Cardiac septum (tissue), 1 donor: ENCODE data around the gene MAD1L1. TPM values are rescaled to one million over a fixed set of nuclear protein-coding genes. Genes with fewer than 3 reads are reported as not detected.

Experiments used
- DNase-seq: peaks from one replicate; pipeline ENCODE4 v3.0.0-alpha.2; 2020; ENCODE audit warnings: low spot score
- intact Hi-C: fragments of 100-400 bp; cut with DNase I; formaldehyde crosslinking; loops from one replicate; pipeline ENCODE4 v1.14.0; 2022
- total RNA-seq: library from RNA; stranded (reverse); fragmentation: NEBNext Ultra II Directional; extraction: Animal tissue kit (Norgen Biotek cat#: 25700); gene quantifications from one replicate; pipeline ENCODE4 v1.2.1, GENCODE V29; 2021
- donor health status: DM: no; HTN: no; CAD: no.

The MAD1L1 gene
- total RNA-seq, 1 donor from 2014 or later, result 13.5 TPM

- intact Hi-C loops, result no loop called here
- peak; percentile 74 for DNase-seq
Measured at GRCh38 chr7:2008101-2008935, 224.4 kb downstream of the MAD1L1 start.

GRCh38 chr7:2007551-2007950 is 225.2 kb downstream of the MAD1L1 start:
- peak; percentile 58 for DNase-seq

DNA sequence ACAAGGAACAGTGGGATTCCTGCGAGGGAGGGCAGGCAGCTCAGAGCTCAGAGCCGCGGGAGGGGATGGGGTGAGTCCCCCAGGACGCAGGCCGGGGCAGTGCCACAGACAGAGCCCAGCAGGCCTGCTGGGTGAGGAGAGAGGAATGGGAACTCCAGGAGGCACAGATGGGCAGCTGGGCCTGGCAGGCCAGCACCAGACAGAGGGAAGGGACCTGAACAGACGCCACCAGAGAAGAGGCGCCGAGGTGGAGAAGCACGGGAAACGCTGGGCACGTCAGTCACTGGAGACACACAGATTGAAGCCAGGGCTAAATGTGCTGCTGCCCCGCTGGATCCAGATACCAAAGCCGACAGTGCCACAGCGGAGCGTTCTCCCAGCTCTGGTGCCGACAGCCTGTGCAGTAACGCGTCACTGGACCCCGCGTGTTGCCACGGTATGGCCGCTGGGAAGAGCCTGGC is 225.8 kb downstream of the MAD1L1 start:
- intact Hi-C loops, result no loop called here
- peak; percentile 67 for DNase-seq

More at GRCh38 chr7:2007551-2007950, 225.2 kb downstream of the MAD1L1 start:
- intact Hi-C loops, result no loop called here

DNA sequence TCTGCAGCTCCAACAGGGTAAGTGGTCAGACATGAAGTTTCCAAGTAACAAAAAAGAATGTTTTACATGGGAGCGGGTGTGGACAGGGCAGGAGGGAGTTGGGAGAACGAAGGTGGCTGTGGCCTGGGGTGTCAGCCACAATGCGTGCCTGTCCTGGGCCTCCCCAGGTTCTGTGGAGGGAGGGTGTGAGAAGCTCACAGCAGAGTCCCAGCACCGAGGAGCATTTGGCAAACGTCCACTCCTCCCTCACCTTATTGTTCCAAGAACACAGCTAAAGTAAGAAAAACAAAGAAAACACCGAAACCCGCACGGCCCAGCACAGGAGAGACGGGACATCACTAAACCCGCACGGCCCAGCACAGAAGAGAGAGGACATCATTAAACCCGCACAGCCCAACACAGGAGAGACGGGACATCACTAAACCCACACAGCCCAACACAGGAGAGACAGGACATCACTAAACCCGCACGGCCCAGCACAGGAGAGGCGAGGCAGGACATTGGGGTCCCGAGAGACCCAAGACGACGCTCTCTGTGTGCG is 226.4 kb downstream of the MAD1L1 start:
- intact Hi-C loops, result no loop called here
- DNase-seq, result peak; percentile 68

DNA sequence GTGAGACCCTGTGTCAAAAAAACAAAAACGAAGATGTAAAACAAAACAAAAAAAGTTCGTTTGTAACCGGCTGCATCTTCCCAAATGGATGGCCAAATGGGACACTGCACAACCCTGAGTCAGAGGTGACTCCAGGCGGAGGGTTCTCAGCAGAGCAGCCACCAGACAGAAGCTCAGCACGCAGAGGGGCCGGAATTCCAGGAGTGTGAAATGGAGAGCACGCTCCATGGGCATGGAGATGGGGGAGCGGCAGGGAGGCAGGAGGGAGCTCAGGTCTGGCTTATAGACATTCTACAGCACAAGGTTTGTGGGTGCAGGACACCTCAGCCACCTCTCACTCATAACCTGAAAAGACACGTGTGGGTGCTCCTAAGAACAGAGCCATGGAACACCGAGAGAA is 227.0 kb downstream of the MAD1L1 start:
- intact Hi-C loops, result no loop called here
- DNase-seq, result no peak

DNA sequence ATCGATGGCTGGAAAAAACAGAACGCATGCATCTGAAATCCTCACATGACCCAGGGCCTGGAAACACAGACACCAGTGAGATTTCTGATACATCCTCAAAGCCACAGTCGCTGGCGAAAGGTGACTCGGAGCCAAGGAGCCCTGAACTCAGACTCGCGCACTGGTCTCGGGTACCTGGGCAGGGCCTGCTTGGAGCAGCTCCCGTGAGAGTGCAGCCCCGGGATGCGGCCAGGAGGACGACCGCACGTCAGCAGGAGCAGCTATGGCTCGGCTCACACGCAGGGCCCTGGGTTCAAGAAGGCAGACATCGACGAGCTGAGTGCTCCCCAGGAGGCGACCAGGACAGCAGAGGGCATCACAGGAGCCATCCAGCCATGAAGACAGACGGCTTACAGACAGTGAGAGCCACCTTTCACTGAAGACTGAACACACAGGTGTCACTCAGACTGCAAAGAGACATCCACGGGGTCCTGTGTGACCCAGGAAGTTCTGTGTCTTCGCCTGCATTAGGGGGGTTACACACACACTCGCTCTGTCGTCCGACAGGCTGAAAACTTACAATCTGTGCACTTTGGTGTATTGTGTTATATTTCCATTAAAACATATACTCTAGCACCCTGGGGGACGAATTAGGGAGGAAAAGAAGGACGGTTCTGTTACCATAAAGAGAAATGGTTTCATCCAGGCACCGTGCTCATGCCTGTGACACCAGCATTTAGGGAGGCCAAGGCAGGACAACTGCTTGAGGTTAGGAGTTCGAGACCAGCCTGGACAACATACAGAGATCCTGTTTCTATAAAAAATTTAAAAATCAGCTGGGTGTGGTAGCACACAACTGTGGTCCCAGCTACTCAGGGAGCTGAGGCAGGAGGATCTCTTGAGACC is 227.7 kb downstream of the MAD1L1 start:
- DNase-seq, result peak; percentile 43
- intact Hi-C loops, result no loop called here

DNA sequence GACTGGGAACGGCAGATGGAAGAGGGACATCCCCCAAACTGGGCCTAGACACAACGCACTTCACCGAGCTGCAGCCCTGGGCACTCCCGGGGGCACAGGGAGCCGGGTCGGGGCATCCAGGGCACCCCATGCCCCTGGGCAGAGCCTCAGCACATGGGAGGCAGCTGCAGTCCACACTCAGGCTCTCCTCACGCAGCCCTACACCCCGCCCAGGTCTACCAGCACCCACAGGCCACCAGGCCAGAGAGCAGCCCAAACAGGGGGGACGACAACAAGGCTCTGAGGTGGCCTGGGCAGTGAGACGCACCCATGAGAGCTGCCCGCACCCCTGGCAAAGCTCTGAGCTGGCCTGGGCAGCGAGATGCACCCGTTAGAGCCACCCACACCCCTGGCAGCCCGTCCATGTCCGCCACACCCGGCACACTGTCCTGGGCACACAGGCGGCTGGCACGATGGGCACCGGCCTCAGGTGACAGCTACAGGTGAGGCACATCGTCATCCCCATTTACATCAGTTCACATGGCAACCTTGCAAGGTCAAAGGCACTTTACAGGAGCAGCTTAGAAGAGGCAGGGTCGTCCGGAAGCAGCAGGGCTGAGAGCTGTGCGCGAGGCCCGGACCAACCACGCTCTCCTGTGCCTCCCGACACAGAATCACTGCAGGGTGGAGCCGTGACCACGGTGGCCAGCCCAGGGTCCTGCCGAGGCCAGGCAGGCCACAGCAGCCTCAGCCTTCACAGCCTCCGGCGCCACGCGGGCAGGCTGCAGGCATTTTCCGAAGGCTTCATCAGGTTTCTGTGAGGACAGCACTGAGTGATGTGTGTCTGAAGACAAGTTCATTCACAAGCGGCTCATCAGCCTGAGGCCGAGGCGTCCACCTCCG is 228.6 kb downstream of the MAD1L1 start:
- intact Hi-C loops, result no loop called here
- peak; percentile 69 for DNase-seq

- intact Hi-C loops, result no loop called here
- DNase-seq, result peak; percentile 53
Measured at GRCh38 chr7:2003451-2003930, 229.3 kb downstream of the MAD1L1 start.

DNA sequence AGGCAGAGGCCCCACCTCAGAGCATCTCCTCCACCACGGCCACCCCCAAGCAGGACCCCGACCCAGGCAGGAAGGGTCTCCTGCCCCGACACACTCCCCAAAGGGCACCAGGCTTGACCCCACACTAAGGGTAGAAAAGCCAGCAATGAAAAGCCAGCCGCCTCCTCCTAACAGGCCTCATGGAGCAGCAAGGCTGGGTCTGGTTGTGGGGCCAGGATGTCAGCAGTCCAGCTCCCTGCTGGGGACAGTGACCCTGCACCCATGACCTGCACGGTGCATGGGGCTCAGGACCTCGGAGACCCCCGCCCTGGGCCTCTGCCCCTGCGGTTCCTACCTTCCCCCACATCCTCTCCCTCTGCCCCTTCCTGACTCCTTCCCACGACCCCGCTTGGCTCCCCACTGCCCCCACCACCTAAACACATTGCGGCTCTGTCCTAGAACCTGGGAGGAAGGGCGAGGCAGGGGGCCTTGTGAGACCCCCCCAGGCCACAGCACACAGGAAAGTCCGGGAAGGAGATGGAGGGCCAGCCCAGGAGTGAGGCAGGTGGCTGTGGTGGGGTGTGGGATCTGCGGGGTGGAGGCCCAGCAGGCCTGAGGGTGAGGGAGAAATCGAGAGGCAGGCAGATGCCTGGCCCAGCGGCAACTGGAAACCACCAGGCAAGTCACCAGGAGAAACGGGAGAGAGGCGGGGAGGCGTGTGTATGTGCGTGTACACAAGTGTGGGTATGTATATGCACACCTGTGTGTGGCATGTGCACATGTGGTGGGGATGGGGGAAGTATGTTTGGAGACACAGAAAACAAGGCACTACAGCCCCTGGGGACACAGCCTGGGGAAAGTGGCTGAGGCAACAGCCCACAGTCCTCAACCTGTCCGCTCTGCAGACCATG is 229.9 kb downstream of the MAD1L1 start:
- peak; percentile 71 for DNase-seq
- intact Hi-C loops, result no loop called here

DNA sequence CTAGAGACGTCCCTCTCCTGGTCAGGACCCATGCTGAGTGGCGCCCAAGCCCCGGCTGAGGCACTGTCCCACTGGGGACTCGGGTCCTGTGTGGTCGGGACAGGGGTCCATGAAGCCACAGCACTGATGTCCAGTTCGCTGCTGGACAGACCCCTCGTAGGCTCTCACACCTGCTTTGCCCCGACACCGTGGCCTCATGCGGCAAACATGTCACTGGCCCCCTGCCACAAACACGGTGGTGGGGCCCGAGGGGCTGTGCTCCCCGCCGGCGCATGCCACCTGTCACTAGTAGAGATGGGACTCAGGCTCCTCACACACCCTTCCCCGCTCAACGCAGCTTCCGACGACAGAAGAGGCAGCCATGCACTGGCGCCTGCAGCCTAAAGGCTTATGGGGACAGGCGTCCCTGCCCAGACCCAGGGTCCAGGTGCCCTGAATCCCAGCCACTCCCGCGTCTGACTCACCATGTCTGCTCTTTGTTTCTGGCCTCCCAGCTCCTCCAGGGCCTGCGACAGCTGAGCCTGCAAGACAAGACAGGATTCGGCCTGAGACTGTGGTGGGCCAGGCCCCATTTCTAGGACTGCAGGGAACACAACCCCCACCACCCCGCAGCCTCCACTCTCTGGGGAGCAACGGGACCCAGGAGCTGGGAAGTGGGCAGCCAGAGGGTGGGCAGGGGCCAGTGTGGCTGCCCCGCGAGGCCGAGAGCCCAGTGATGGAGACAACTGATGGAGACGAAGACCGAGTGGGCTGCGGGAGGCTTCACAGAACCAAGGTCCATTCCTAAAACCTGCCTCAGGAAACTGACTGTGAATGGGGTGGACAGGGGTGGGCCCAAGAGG is 230.9 kb downstream of the MAD1L1 start:
- intact Hi-C loops, result no loop called here
- peak; percentile 73 for DNase-seq

GRCh38 chr7:2000746-2001321 is 231.9 kb downstream of the MAD1L1 start:
- intact Hi-C loops, result no loop called here
- no peak for DNase-seq

DNA sequence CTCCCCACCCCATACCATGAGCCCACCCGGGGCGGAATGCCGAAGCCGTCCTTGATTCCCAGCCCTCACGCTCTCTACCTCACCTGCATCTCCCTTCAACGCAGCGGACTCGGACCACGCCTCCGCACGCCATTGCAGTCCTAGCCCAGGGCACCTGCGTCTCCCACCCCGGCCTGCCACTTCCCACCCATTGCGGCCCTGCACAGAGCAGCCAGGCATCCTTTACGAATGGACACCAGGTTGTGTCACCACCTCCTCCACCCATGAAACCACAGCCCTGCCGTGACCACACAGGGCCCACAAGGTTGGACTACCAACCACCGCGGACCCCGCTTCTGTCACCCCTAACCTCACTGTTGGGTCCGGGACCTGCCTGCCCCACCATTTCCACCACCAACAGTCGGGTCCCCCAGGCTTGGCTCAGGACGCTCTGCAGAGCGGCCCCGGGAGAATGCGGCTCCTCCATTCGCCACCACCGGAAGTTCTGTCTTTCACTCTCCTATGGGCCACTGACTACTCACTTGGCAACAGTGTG is 232.5 kb downstream of the MAD1L1 start:
- no peak for DNase-seq
- intact Hi-C loops, result no loop called here

DNA sequence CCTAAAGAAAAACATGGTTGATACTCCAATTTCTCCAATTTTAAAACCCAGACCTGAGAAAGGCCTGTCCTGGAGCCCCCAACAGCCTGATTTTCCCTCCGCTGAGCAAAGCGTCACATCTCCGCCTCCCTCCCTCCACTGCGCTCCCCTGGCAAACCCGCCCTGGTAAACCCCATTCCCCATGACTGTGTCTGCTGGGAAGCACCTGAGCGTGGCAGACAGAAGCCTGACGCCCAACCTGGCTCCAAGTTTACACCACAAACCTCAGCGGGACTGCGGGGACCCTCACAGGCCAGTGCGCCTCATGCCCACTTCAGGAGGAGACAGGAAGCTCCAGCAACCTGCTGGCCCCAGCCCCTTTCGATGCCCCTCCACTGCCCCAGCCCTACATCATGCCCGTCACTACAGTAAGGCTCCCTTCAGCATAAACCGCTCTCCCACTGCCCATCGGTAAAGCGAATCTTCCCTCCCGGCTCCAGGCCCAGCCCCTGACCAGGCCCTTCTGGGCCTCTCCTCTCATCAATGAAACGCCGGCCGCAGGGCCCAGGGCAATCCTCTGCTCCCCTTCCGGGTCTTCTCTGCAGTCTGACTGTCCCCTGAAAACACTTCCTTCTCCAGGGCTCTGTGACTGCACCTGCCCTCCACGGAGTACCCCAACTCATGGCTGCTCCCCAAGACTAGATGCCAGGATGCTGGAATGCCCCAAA is 233.3 kb downstream of the MAD1L1 start:
- DNase-seq, result no peak
- intact Hi-C loops, result no loop called here

- intact Hi-C loops, result no loop called here
- DNase-seq, result no peak
Measured at GRCh38 chr7:1998146-1998545, 234.6 kb downstream of the MAD1L1 start.

DNA sequence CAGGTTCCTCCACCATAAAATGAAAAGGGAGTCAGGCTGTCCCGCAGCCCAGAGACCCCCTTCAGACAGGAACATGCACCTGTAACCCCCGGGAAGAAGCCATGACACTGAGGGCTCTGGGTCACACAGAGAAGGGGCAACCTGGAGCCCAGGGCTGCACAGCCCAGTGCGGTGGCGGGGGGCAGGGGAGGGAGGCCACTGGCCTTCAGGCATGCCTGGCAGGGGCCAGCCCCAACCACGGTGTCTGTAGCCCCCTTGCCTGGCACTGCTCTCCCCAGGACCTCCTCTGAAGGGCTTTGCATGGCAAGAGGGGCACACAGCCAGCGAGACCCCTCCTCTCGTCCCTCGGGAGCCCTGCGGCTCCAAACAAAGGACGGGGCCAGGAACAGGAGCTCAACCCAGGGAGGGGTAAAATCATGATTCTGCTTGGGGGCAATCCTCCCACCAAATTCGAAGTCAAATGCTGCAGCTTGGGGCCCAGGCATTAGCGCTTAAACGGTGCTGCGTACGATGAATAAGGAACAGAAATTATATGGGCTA is 235.1 kb downstream of the MAD1L1 start:
- intact Hi-C loops, result no loop called here
- no peak for DNase-seq

- intact Hi-C loops, result no loop called here
- no peak for DNase-seq
Measured at GRCh38 chr7:1996816-1997215, 235.9 kb downstream of the MAD1L1 start.
